Measurements from ENCODE around the gene SDHAF4. TPM values are rescaled to one million over a fixed set of nuclear protein-coding genes. Genes with fewer than 3 reads are reported as not detected.

The SDHAF4 gene
- total RNA-seq, 1 donor from 2014 or later, result 17.7 TPM

DNA sequence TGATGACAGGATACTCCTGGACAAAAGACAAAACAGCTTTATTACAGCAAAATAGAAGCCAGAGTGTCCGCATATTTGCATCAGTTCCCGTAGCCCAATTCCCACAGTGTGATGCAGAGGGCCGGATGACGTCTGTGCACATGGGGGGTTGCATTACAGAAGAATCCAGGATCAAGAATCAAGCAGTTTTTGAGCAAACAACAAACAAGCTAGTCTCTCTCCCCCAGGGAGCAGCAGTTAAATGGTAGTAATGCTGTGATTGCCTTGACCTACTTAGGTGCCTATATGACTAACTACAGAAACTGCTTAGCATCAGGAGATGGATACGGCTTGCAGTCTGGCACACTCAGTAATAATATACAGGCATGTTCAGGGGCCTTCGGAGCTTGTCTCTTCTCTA, 3.2 kb upstream of the SDHAF4 start:
- intact Hi-C loops (cut with micrococcal nuclease), result loop anchor here (10.0 kb wide), 1 partner anchor 101 kb away; the partner anchor contains the start of gene SMAP1
- Histone ChIP-seq H3K36me3 (peaks cover 5% of the 10 kb centered on the region), H3K4me3 (no peak overlapping the region), H3K27ac (replicated peaks) (no peak overlapping the region), H3K4me1 (peaks cover 22% of the 10 kb centered on the region), H3K9me3 (replicated peaks) (no peaks in the 10 kb centered on the region), H3K27me3 (ENCODE audit: low read depth) (no peaks in the 10 kb centered on the region)
- TF ChIP-seq, protein P1, sequence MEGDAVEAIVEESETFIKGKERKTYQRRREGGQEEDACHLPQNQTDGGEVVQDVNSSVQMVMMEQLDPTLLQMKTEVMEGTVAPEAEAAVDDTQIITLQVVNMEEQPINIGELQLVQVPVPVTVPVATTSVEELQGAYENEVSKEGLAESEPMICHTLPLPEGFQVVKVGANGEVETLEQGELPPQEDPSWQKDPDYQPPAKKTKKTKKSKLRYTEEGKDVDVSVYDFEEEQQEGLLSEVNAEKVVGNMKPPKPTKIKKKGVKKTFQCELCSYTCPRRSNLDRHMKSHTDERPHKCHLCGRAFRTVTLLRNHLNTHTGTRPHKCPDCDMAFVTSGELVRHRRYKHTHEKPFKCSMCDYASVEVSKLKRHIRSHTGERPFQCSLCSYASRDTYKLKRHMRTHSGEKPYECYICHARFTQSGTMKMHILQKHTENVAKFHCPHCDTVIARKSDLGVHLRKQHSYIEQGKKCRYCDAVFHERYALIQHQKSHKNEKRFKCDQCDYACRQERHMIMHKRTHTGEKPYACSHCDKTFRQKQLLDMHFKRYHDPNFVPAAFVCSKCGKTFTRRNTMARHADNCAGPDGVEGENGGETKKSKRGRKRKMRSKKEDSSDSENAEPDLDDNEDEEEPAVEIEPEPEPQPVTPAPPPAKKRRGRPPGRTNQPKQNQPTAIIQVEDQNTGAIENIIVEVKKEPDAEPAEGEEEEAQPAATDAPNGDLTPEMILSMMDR (IDR thresholded peaks at IDR 0.05; ENCODE audit: borderline replicate concordance), result no peak
- no peak for DNase-seq

DNA sequence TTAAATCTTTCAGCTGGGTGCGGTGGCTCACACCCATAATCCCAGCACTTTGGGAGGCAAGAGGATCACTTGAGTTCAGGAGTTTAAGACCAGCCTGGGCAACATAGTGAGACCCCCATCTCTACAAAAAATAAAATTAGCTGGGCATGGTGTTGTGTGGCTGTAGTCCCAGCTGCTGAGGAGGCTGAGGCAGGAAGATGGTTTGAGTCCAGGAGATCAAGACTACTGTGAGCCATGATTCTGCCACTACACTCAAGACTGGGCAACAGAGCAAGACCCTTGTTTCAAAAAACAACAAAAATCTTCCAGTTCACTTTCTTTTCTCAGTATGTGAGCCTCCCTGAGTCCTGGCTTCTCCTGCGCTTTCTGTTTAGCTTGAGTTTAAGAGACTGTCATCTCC, 7.9 kb downstream of the SDHAF4 start:
- TF ChIP-seq, protein P1 (IDR thresholded peaks at IDR 0.05; ENCODE audit: borderline replicate concordance), result no peak
- H3K27me3 ChIP-seq (ENCODE audit: low read depth), result no peaks in the 10 kb centered on the region
- H3K27ac ChIP-seq (replicated peaks), result no peak overlapping the region
- no peak for DNase-seq
- no peaks in the 10 kb centered on the region for H3K9me3 ChIP-seq (replicated peaks)
- peaks cover 7% of the 10 kb centered on the region for H3K36me3 ChIP-seq
- H3K4me1 ChIP-seq, result peaks cover 7% of the 10 kb centered on the region
- H3K4me3 ChIP-seq, result no peak overlapping the region
- intact Hi-C loops (cut with micrococcal nuclease), result no loop called here

DNA sequence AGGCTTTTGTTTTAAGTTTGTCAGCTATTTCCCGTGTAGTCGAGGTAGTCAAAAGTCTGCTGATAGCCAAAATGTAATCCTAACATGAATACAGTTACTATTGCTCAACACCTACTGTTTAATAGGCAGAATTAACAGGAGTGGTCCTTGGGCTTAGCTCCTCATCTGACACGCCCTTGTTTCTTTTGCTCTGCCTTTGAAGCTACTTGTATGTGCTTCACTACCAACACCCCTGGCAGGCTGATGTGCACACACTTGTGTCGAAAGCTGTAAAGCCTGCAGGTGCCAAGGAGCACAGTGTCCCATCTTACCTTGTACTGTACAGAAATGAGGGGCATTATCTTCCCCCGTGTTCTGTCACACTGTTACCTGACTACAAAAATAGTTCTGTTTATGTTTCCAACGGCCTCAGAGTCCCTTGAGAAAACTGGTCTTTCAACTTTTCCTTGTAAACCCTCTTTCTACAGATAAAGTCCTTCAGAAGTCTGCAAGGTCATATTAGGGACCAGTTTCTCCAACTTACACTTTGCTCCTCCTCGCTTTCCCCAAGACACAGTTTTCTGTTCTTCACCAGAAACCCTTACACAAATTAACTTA, 9.3 kb downstream of the SDHAF4 start:
- Histone ChIP-seq H3K4me3 (no peak overlapping the region), H3K36me3 (peaks cover 17% of the 10 kb centered on the region), H3K27me3 (ENCODE audit: low read depth) (no peaks in the 10 kb centered on the region), H3K9me3 (replicated peaks) (no peaks in the 10 kb centered on the region), H3K4me1 (peaks cover 7% of the 10 kb centered on the region), H3K27ac (replicated peaks) (no peak overlapping the region)
- DNase-seq, result no peak
- intact Hi-C loops (cut with micrococcal nuclease), result no loop called here
- TF ChIP-seq, protein P1 (IDR thresholded peaks at IDR 0.05; ENCODE audit: borderline replicate concordance), result no peak

DNA sequence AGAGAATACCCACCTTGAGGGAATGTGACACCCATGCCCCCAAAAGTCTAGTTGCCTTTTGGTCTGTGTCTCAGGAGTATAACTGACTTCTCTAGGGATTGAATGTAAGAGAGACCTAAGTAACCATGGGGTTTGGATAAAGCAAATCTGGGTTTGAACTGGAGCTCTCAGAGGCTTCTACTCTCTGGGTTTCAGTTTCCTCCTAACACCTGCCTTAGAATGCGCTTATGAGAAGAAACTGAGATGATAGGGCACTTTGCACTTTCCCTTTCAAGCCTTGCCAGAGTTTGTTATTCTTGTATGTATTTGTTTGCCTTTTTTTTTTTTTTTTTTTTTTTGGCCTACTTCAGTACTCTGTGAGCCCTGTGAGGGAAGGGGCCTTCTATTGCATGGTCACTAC, 19.4 kb downstream of the SDHAF4 start:
- TF ChIP-seq, protein P1 (IDR thresholded peaks at IDR 0.05; ENCODE audit: borderline replicate concordance), result no peak
- intact Hi-C loops (cut with micrococcal nuclease), result no loop called here

DNA sequence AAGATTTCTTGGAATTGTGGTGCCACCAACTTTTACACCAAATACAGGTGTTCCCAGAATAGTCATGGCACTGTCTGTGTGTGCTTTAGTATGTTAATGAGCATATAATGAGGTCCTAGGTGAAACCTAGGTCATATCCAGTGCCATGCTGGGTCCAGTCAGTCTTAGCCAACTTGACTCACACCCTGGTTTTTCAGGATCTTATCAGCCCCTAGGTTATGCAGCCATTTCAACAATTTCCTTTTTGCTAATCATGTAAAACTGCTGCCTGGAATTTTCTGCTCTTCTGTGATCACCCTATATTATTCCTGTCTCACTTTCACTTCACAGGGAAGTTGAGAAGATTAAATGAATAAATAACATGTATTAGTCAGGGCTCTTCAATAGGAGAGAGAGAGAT, 23.7 kb downstream of the SDHAF4 start:
- no peak for DNase-seq
- Histone ChIP-seq H3K27me3 (ENCODE audit: low read depth) (no peaks in the 10 kb centered on the region), H3K4me3 (no peak overlapping the region), H3K36me3 (peaks cover 35% of the 10 kb centered on the region), H3K9me3 (replicated peaks) (no peaks in the 10 kb centered on the region), H3K27ac (replicated peaks) (no peak overlapping the region), H3K4me1 (no peaks in the 10 kb centered on the region)
- intact Hi-C loops (cut with micrococcal nuclease), result no loop called here
- TF ChIP-seq, protein P1 (IDR thresholded peaks at IDR 0.05; ENCODE audit: borderline replicate concordance), result no peak

More for the DNA sequence above, 19.4 kb downstream of the SDHAF4 start:
- no peaks in the 10 kb centered on the region for H3K9me3 ChIP-seq (replicated peaks)
- no peaks in the 10 kb centered on the region for H3K4me1 ChIP-seq
- H3K27ac ChIP-seq (replicated peaks), result no peak overlapping the region
- no peak overlapping the region for H3K4me3 ChIP-seq
- no peak for DNase-seq
- peaks cover 64% of the 10 kb centered on the region for H3K36me3 ChIP-seq
- no peaks in the 10 kb centered on the region for H3K27me3 ChIP-seq (ENCODE audit: low read depth)
